Measurements from ENCODE around the gene ZFP69.

DNA sequence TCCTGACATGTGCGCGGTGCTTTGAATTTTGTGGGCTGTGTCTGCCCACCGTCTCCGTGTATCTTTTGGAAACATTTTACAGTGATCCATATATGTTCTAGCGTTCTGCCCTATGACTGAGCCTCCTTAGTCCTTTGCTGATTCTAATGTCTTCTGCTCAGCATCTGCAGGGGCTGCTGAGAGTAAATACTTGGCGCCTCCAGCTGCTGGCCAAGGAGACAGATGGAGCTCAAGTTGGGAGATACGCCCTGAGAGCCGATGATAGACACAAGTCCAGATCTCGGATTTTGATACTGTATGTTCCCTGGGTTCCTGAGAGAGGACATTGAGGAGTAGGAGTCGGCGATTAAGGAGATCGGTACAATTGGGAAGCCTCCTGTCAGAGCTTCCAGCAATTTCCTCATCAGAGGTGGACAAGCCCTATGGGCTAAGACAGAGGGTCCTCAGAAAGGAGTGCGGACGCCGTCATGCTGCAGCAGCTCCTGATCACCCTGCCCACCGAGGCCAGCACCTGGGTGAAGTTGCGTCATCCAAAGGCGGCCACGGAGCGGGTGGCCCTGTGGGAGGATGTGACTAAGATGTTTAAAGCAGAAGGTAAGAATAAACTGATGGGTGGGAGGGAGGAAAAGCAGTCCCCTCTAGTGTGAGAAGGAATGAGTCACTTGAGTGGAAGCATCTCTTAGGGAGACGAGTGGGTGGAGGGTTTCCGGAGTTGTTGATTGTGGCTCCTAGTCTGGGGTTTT is 26.4 kb upstream of the ZFP69 start:
- TF ChIP-seq, protein P1, sequence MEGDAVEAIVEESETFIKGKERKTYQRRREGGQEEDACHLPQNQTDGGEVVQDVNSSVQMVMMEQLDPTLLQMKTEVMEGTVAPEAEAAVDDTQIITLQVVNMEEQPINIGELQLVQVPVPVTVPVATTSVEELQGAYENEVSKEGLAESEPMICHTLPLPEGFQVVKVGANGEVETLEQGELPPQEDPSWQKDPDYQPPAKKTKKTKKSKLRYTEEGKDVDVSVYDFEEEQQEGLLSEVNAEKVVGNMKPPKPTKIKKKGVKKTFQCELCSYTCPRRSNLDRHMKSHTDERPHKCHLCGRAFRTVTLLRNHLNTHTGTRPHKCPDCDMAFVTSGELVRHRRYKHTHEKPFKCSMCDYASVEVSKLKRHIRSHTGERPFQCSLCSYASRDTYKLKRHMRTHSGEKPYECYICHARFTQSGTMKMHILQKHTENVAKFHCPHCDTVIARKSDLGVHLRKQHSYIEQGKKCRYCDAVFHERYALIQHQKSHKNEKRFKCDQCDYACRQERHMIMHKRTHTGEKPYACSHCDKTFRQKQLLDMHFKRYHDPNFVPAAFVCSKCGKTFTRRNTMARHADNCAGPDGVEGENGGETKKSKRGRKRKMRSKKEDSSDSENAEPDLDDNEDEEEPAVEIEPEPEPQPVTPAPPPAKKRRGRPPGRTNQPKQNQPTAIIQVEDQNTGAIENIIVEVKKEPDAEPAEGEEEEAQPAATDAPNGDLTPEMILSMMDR (IDR thresholded peaks at IDR 0.05): no peak
- no peak for TF ChIP-seq POLR2A (IDR thresholded peaks at IDR 0.05)

All from thyroid gland (tissue), 4 donors.